Adipose tissue (tissue), 3 donors: Measurements from ENCODE around the gene CDH12. TPM values are rescaled to one million over a fixed set of nuclear protein-coding genes. Genes with fewer than 3 reads are reported as not detected.

Experiments
- H3K27ac ChIP-seq: one replicate; pipeline ENCODE4 v1.5.1; 2013; ENCODE audit warnings: low read depth, low read length
- WGBS, 3 donors: extraction: QIAGEN DNeasy Blood & Tissue Kit; methylation state at CpG; one replicate each; pipeline ENCODE4 v1.1.7; 2013; 5-methylcytosine and 5-hydroxymethylcytosine counted together
- polyA plus RNA-seq, 3 donors: library from polyadenylated mRNA; stranded (reverse); fragments of 200-250 nt; gene quantifications; one replicate each; pipeline ENCODE4 v1.2.3, GENCODE V29; 2013
- donor health status: healthy with polysubstance abuse.
- donor health status: Bipolar disorder and iron deficiency.
- donor health status: healthy.

The CDH12 gene
- polyA plus RNA-seq, 3 donors = 0.01 TPM; not detected in 1

DNA sequence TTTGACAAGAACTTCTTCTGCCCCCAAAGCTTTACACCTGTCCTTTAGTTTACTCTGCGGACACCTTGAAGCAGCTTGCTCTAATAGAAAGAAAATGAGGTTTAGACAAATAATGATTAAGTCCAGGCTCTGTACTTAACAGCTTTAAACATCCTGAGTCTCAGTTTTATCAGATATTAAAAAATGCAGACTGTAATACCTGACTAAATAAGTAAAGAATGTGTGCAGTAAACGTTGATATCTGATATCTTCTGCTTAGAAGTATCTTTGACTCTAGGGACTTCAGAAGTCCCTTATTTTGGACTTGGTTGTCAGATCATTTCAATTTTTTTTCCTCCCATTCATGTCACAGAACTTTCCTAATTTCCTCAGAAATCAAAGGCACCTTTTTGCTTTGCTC lies 1060.4 kb downstream of the CDH12 start:
- H3K27ac ChIP-seq = no peak overlapping the region
- 23 to 56% (median 52%) methylated on average over 2 of the region's 2 CpGs for WGBS, 3 donors

DNA sequence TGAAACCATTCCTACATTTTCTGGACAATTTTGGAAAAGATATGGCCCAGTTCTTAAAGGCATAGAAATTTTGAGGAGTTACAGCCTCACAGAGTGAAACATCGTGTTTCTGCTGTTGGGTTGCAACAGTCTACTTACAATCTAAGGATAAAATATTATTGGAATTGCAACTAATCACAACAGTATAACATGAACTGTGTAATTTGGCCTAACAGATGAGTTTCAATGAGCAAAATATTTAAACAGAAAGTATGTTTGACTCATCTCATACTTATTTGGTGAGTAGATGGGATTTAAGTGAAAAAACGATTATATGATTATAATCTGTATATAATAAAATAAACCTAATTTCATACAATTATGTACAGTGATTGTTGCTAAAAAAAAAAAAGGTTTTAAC lies 1061.8 kb downstream of the CDH12 start:
- H3K27ac ChIP-seq = no peak overlapping the region
- WGBS, 3 donors = 60 to 73% (median 68%) methylated on average over 2 of the region's 2 CpGs

DNA sequence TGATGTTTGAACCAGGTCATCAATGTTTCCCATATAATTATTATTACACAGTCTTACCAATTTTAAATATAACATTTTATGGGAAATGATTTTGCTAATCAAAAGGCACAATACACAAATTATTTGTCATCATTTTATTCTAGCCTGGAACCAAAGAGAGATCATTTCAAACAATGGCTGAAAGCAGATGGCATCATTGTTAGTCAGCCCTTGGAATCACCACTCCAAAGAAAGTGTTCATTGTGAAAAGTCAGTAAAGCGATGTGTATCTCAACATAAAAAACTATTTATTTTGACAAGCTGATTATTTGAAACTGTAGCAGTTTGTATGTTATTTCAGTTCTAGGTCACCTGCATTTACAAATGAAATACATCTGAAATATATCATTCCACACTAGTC lies 1068.7 kb downstream of the CDH12 start:
- 71 to 94% (median 91%) methylated on average over 1 of the region's 1 CpG for WGBS, 3 donors
- H3K27ac ChIP-seq = no peak overlapping the region

DNA sequence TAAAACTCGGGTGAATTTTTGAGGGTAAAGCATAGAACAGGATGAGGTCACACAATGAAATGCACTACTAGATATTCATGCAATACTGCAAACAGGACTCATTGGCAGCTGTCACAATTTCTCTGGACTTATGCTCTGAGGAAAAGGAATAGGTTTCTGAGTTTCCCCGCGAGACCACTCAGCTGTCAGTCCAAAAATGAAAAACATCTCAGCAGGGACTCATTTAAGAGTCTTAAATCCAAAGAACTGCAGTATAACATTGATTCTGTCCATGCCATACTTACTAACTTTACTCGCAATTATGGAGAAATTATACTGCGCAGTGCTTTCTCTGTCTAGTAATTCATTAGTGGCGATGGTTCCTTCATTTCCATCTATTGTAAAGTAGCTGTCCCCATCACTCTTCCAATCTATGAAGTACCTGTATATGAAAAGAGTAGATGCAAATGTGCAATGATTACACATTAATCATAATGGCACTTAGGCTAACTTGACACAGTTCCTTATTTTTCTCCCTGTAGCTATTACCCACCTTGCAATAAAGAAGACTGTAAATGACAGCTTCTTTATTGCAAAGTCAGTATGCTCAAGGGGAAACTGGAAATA lies 1070.0 kb downstream of the CDH12 start:
- WGBS, 3 donors = 78 to 86% (median 84%) methylated on average over 6 of the region's 6 CpGs

DNA sequence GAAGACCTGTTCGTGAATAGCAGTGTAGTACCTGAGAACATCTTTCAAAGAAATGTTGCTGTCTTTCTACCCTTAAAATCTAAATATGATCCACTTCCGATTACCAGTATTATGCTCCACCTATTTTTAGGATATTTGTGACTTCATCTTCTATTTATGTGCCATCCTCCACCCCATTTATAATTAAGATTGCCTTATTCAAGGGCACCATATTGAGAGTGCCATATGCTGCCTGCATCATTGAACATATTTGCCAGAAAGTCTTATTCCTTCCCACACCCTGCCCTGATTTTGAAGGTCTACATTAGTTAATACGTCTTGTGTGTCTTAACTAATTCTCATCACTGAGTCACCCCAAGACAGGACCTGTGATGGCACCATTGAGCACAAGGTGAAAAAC lies 1076.7 kb downstream of the CDH12 start:
- WGBS, 3 donors = 83 to 86% (median 84%) methylated on average over 3 of the region's 3 CpGs
- H3K27ac ChIP-seq = no peak overlapping the region

More for the DNA sequence above, 1070.0 kb downstream of the CDH12 start:
- H3K27ac ChIP-seq = no peak overlapping the region

DNA sequence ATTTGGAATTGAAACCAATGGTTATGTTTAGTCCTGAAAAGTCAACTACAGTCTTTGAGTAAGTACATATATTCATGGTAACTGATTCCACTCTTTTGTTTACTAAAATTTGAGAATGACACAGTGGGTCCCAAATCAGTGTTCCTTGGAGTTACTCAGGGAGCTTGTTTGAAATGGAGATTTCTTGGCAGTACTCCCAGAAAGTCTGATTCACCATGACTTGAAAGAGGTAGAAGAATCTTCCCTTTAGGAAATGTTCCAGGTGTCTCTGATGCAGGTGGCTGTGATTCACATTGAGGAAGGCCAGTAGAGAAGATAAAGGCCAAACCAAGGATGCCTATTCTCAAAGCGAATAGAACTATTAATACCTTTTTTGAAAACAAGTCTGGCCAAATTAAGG lies 1078.3 kb downstream of the CDH12 start:
- WGBS, 3 donors = 82 to 83% (median 83%) methylated on average over 1 of the region's 1 CpG
- no peak overlapping the region for H3K27ac ChIP-seq

DNA sequence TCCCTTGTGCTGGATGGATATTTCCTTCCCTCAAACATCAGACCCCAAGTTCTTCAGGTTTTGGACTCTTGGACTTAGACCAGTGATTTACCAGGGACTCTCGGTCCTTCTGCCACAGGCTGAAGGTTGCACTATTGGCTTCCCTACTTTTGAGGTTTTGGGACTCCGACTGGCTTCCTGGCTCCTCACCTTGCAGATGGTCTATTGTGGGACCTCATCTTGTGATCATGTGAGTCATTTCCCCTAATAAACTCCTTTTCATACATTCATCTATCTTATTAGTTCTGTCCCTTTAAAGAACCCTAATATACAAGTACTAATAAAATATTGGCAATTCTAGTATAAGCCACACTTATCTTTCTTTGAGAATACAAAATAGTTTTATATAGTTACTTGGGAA lies 1078.9 kb downstream of the CDH12 start:
- 73 to 90% (median 81%) methylated on average over 2 of the region's 2 CpGs for WGBS, 3 donors
- H3K27ac ChIP-seq = no peak overlapping the region

DNA sequence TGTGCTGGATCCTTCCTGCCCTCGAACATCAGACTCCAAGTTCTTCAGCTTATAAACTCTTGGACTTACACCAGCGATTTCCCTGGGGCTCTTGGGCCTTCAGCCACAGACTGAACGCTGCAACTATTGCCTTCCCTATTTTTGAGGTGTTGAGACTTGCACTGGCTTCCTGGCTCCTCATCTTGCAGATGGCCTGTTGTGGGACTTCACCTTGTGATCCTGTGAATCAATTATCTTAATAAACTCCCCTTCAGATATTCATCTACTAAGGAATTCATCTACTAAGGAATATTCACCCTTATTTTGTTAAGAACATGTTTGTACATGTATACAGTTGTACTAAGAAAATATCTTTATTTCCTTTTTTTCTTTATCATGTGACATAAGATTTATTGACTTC lies 1079.7 kb downstream of the CDH12 start:
- no peak overlapping the region for H3K27ac ChIP-seq
- WGBS, 3 donors = 74 to 77% (median 76%) methylated on average over 3 of the region's 3 CpGs

DNA sequence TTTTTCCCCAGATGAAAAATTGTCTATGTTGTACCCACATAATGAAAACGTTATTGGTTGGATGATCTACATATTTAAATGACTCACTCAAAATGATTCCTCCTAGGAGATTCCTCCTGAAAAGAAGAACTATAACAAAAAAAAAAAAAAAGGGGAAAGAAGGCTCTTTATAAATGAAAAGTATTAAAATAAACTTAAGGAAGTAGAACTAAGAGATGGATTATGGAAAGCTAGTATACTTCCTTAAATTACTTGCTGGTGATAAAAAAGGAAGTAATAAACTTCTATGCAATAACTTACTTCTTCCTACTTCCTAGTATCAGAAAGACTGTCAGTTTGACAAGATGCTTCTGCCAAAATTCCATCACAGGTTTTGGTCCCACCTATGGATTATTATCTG lies 1087.7 kb downstream of the CDH12 start:
- H3K27ac ChIP-seq = no peak overlapping the region
- 20 to 37% (median 33%) methylated on average over 1 of the region's 1 CpG for WGBS, 3 donors

DNA sequence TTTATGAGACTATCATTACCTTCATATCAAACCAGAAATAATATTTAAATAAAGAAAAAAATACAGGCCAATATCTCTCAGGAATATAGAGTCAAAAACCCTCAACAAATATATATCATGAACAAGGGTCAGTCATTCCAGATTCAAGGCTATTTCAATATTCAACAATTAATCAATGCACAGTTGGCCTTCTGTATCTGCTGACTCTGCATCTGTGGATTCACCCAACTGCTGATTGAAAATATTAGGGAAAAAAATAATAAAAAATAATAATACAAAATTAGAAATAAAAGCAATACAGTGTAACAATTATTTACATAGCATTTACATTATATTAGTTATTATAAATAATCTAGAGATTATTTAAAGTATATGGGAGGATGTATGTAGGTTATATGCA lies 1114.0 kb downstream of the CDH12 start:
- H3K27ac ChIP-seq = no peak overlapping the region

DNA sequence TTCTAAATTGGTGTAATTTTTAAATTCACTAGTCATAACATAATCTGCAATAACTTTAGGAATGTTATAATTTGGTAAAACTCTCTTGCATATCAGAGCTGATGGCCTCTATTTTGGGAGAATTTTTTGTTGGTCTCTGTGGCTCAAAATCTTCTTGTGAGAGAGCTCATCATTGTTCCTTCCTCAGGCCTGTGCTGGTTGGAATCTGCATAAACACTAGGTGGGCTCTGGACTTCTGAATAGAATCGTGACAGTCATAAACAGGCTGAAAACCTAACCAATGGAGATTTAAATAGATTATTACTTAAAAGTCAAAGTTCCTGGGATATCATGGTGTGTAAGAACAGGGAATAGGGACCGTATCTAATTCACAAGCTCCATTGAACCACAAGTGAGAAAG lies 1129.6 kb downstream of the CDH12 start:
- no peak overlapping the region for H3K27ac ChIP-seq
- 59 to 67% (median 64%) methylated on average over 2 of the region's 2 CpGs for WGBS, 3 donors

DNA sequence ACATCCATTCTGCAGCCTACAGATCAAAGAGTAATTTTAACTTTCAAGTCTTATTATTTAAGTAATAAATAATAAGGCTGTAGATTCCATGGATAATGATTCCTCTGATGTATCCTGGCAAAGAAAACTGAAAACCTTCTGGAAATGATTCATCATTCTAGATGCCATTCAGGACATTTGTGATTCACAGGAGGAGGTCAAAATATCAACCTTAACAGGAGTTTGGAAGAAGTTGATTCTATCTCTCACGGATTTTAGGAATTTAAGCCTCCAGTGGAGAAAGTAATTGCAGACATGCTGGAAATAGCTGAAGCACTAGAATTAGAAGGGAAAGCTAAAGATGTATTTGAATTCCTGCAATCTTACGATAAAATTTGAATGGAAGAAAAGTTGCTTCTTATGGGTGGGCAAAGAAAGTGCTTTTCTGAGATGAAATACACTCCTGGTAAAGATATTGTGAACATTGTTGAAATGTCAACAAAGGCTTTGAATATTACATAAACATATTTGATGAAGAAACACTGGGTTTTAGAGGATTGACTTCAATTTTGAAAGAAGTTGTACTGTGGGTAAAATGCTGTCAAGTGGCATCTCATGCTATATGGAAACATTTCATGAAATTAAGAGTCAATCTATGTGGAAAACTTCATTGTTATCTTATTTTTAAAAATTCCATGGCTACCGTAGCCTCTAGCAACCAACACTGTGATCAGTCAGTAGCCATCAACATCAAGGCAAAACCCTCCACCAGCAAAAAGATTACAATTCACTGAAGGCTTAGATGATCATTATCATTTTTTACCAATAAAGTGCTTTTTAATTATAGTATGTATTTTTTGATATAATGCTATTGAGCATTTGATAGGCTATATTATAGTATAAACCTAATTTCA lies 1141.0 kb downstream of the CDH12 start:
- no peak overlapping the region for H3K27ac ChIP-seq
- 66 to 75% (median 71%) methylated on average over 3 of the region's 3 CpGs for WGBS, 3 donors

DNA sequence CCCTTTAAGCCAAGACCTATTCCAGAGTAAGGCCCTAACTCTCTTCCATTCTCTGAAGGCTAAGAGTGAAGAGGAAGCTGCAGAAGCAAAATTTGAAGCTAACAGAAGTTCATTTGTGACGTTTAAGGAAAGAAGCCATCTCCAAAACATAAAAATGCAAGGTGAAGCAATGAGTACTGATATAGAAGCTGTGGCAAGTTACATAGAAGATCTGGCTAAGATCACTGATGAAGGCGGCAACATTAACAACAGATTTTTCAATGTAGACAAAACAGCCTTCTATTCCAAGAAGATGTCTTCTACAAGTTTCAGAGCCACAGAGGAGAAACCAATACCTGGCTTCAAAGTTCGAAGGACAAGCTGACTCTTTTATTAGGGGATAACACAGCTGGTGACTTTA lies 1143.4 kb downstream of the CDH12 start:
- no peak overlapping the region for H3K27ac ChIP-seq
- WGBS, 3 donors = 80 to 89% (median 89%) methylated on average over 3 of the region's 3 CpGs

DNA sequence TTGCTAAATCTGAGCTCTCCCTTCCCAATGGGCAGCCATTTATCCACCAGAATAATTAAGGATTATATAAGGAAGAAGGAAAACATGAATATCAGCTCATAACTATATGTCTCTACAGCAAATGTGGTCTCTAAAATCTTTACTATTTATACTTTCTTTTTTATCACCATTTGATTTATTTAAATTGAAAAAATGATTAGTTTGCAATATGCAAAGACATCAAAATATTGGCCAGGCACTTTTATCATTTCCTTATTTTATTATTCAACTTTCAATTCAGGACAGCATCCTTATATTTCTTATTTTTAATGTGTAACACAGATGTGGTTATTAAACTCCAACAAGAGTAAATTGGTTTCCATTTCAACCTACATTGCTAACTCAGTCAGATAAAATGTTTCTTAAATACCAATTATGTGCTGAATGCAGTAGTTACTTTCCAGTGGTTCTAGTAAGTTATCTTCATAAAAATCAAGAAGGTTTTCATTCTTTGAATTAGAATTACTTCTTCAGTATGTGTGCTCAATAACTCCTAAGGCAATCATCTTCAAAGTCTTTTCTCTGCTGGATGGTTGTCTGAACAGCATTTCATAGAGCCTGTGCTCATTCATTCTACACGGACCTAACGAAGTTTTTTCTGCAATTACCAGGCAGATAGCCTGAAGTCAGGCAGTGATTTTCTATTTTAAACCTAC lies 1148.0 kb downstream of the CDH12 start:
- H3K27ac ChIP-seq = no peak overlapping the region
- 74 to 75% (median 74%) methylated on average over 2 of the region's 2 CpGs for WGBS, 3 donors

DNA sequence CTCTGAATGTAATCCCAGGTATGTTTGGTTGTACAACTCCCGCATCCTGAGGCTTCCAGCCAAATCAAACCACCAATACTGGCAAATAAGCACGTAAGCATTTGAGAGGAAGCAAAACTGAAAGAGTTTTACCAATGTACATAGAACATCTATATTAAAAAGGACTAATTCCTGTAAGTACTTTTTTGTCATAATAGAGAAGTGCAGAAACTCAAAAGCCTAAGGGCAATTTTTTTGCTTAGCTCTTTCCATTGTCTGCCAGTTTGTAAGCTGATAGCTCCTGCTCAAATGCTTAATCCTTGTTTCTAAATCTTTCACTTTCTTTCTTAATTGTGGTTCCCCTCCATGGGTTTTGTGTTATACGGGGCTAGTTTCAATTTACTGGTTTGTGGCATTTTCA lies 1151.8 kb downstream of the CDH12 start:
- 61 to 78% (median 67%) methylated on average over 3 of the region's 3 CpGs for WGBS, 3 donors
- H3K27ac ChIP-seq = no peak overlapping the region
